Measurements from ENCODE around the gene CD82. TPM values are rescaled to one million over a fixed set of nuclear protein-coding genes. Genes with fewer than 3 reads are reported as not detected.

CD82 gene
- total RNA-seq, 1 donor from 2014 or later = 8.8 TPM

GRCh38 chr11:44629732-44630345, 64.4 kb downstream of the CD82 start:
- Mint-ChIP-seq H3K27me3 (ENCODE audit: insufficient read depth, low read depth) (peaks cover 8% of the 10 kb centered on the region), H3K4me3 (peak overlapping the region; percentile 51), H3K4me1 (peaks cover 40% of the 10 kb centered on the region), H3K36me3 (peaks cover 3% of the 10 kb centered on the region), H3K27ac (no peak overlapping the region), H3K9me3 (peaks cover 3% of the 10 kb centered on the region)
- H3K9me3 ChIP-seq (ENCODE audit: low read depth) = no peaks in the 10 kb centered on the region
- no peak overlapping the region for H3K9ac ChIP-seq
- H3K27me3 ChIP-seq = no peaks in the 10 kb centered on the region
- peaks cover 3% of the 10 kb centered on the region for H3K4me1 ChIP-seq
- no peak overlapping the region for H3K27ac ChIP-seq
- H3K36me3 ChIP-seq = no peaks in the 10 kb centered on the region
- H4K20me1 ChIP-seq (ENCODE audit: low read depth) = no peaks in the 10 kb centered on the region
- H2AFZ ChIP-seq (replicated peaks) = no peak overlapping the region
- TF ChIP-seq EZH2 (IDR thresholded peaks at IDR 0.05) (no peak), CTCF (IDR thresholded peaks at IDR 0.05) (no peak), EZH2phosphoT487 (IDR thresholded peaks at IDR 0.05) (no peak)
- no peak overlapping the region for H3K4me3 ChIP-seq
- no peak for DNase-seq (ENCODE audit: low spot score)
- no peak overlapping the region for H3K4me2 ChIP-seq
- no peaks in the 10 kb centered on the region for H3F3A ChIP-seq (ENCODE audit: low read depth)
- H3K79me2 ChIP-seq (ENCODE audit: low read depth) = no peaks in the 10 kb centered on the region

GRCh38 chr11:44630511-44631210, 65.2 kb downstream of the CD82 start:
- Histone ChIP-seq H3K27ac (no peak overlapping the region), H3K9ac (no peak overlapping the region), H3K4me3 (no peak overlapping the region), H3K79me2 (ENCODE audit: low read depth) (no peaks in the 10 kb centered on the region), H3K4me1 (peaks cover 8% of the 10 kb centered on the region), H3K9me3 (ENCODE audit: low read depth) (no peaks in the 10 kb centered on the region), H4K20me1 (ENCODE audit: low read depth) (no peaks in the 10 kb centered on the region), H3F3A (ENCODE audit: low read depth) (no peaks in the 10 kb centered on the region), H3K27me3 (no peaks in the 10 kb centered on the region), H3K4me2 (no peak overlapping the region), H2AFZ (replicated peaks) (no peak overlapping the region), H3K36me3 (no peaks in the 10 kb centered on the region)
- H3K27ac Mint-ChIP-seq = no peak overlapping the region
- peaks cover 3% of the 10 kb centered on the region for H3K36me3 Mint-ChIP-seq
- no peak for DNase-seq (ENCODE audit: low spot score)
- no peak for TF ChIP-seq CTCF (IDR thresholded peaks at IDR 0.05)
- TF ChIP-seq EZH2phosphoT487 (IDR thresholded peaks at IDR 0.05) = no peak
- no peak for TF ChIP-seq EZH2 (IDR thresholded peaks at IDR 0.05)
- H3K27me3 Mint-ChIP-seq (ENCODE audit: insufficient read depth, low read depth) = peaks cover 12% of the 10 kb centered on the region
- H3K9me3 Mint-ChIP-seq = peaks cover 3% of the 10 kb centered on the region
- peaks cover 47% of the 10 kb centered on the region for H3K4me1 Mint-ChIP-seq
- H3K4me3 Mint-ChIP-seq = no peak overlapping the region

- no peaks in the 10 kb centered on the region for H3K9me3 Mint-ChIP-seq
- H3K4me3 Mint-ChIP-seq = peak overlapping the region; percentile 39
- H3K79me2 ChIP-seq (ENCODE audit: low read depth) = no peaks in the 10 kb centered on the region
- no peak overlapping the region for H3K4me2 ChIP-seq
- peaks cover 7% of the 10 kb centered on the region for H3K27me3 Mint-ChIP-seq (ENCODE audit: insufficient read depth, low read depth)
- H3K4me1 Mint-ChIP-seq = peaks cover 40% of the 10 kb centered on the region
- H3K4me1 ChIP-seq = peaks cover 8% of the 10 kb centered on the region
- H3F3A ChIP-seq (ENCODE audit: low read depth) = no peaks in the 10 kb centered on the region
- H3K36me3 Mint-ChIP-seq = no peaks in the 10 kb centered on the region
- peak overlapping the region; percentile 54 for H3K27ac Mint-ChIP-seq
- TF ChIP-seq CTCF (IDR thresholded peaks at IDR 0.05) (no peak), EZH2phosphoT487 (IDR thresholded peaks at IDR 0.05) (no peak), EZH2 (IDR thresholded peaks at IDR 0.05) (no peak)
- no peaks in the 10 kb centered on the region for H3K36me3 ChIP-seq
- no peak overlapping the region for H3K9ac ChIP-seq
- no peaks in the 10 kb centered on the region for H4K20me1 ChIP-seq (ENCODE audit: low read depth)
- no peak overlapping the region for H2AFZ ChIP-seq (replicated peaks)
- no peak overlapping the region for H3K4me3 ChIP-seq
- H3K27me3 ChIP-seq = no peaks in the 10 kb centered on the region
- H3K9me3 ChIP-seq (ENCODE audit: low read depth) = no peaks in the 10 kb centered on the region
- DNase-seq (ENCODE audit: low spot score) = no peak
- H3K27ac ChIP-seq = no peak overlapping the region
Observed at GRCh38 chr11:44631831-44632230, 66.4 kb downstream of the CD82 start.
